ENCODE results near the gene SERINC5.

SERINC5 gene

DNA sequence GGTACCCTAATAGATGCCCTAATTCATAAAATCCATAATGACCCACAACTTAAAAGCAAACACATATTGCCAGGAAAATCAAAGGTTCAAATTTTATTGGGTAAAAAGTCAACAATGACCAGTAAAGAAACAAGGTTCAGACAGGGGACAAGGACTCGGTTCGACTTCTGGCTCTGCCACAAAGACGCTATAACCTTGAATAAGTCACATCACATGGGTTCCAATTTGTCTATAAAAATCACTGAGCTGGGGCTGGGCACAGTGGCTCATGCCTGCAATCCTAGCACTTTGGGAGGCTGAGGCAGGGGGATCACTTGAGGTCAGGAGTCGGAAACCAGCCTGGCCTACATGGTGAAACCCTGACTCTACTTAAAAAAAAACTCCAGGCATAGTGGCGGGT lies 80.5 kb downstream of the SERINC5 start:
- Histone ChIP-seq H3K27me3 (ENCODE audit: insufficient read depth, low read length, poor library complexity, severe bottlenecking) (no peaks in the 10 kb centered on the region), H3K36me3 (ENCODE audit: insufficient read depth, low read length) (peaks cover 67% of the 10 kb centered on the region), H3K9ac (ENCODE audit: low read depth, low read length, poor library complexity, severe bottlenecking) (no peak overlapping the region), H3K79me2 (ENCODE audit: insufficient read depth, low read length) (peaks cover 23% of the 10 kb centered on the region), H3K4me3 (ENCODE audit: low read length, poor library complexity, severe bottlenecking) (no peak overlapping the region), H3F3A (ENCODE audit: low read depth) (peaks cover 10% of the 10 kb centered on the region), H3K9me2 (replicated peaks; ENCODE audit: low read depth, low read length) (no peaks in the 10 kb centered on the region), H3K4me1 (ENCODE audit: insufficient read depth, low read length, poor library complexity, severe bottlenecking) (peaks cover 28% of the 10 kb centered on the region), H3K9me3 (ENCODE audit: insufficient read depth, low read depth, low read length) (no peaks in the 10 kb centered on the region), H2AFZ (ENCODE audit: low read length) (no peak overlapping the region), H4K20me1 (ENCODE audit: insufficient read depth, low read length, poor library complexity, severe bottlenecking) (no peaks in the 10 kb centered on the region), H3K4me2 (ENCODE audit: low read depth, low read length, poor library complexity, severe bottlenecking) (no peak overlapping the region)
- no peak for TF ChIP-seq EZH2phosphoT487 (IDR thresholded peaks at IDR 0.05; ENCODE audit: borderline replicate concordance)
- TF ChIP-seq, protein P1, sequence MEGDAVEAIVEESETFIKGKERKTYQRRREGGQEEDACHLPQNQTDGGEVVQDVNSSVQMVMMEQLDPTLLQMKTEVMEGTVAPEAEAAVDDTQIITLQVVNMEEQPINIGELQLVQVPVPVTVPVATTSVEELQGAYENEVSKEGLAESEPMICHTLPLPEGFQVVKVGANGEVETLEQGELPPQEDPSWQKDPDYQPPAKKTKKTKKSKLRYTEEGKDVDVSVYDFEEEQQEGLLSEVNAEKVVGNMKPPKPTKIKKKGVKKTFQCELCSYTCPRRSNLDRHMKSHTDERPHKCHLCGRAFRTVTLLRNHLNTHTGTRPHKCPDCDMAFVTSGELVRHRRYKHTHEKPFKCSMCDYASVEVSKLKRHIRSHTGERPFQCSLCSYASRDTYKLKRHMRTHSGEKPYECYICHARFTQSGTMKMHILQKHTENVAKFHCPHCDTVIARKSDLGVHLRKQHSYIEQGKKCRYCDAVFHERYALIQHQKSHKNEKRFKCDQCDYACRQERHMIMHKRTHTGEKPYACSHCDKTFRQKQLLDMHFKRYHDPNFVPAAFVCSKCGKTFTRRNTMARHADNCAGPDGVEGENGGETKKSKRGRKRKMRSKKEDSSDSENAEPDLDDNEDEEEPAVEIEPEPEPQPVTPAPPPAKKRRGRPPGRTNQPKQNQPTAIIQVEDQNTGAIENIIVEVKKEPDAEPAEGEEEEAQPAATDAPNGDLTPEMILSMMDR (conservative IDR thresholded peaks at IDR 0.05; ENCODE audit: low read length) = no peak

GRCh38 chr5:80174790-80175189 lies 81.1 kb downstream of the SERINC5 start:
- H3K36me3 ChIP-seq (ENCODE audit: insufficient read depth, low read length) = peaks cover 73% of the 10 kb centered on the region
- TF ChIP-seq, protein P1 (conservative IDR thresholded peaks at IDR 0.05; ENCODE audit: low read length) = no peak
- no peak for TF ChIP-seq EZH2phosphoT487 (IDR thresholded peaks at IDR 0.05; ENCODE audit: borderline replicate concordance)
- no peaks in the 10 kb centered on the region for H3K9me3 ChIP-seq (ENCODE audit: insufficient read depth, low read depth, low read length)
- H3F3A ChIP-seq (ENCODE audit: low read depth) = peaks cover 5% of the 10 kb centered on the region
- H3K9me2 ChIP-seq (replicated peaks; ENCODE audit: low read depth, low read length) = no peaks in the 10 kb centered on the region
- H3K9ac ChIP-seq (ENCODE audit: low read depth, low read length, poor library complexity, severe bottlenecking) = no peak overlapping the region
- H3K27me3 ChIP-seq (ENCODE audit: insufficient read depth, low read length, poor library complexity, severe bottlenecking) = no peaks in the 10 kb centered on the region
- no peak overlapping the region for H2AFZ ChIP-seq (ENCODE audit: low read length)
- no peak overlapping the region for H3K4me2 ChIP-seq (ENCODE audit: low read depth, low read length, poor library complexity, severe bottlenecking)
- H3K4me3 ChIP-seq (ENCODE audit: low read length, poor library complexity, severe bottlenecking) = no peak overlapping the region
- peaks cover 22% of the 10 kb centered on the region for H3K4me1 ChIP-seq (ENCODE audit: insufficient read depth, low read length, poor library complexity, severe bottlenecking)
- peaks cover 21% of the 10 kb centered on the region for H3K79me2 ChIP-seq (ENCODE audit: insufficient read depth, low read length)
- H4K20me1 ChIP-seq (ENCODE audit: insufficient read depth, low read length, poor library complexity, severe bottlenecking) = no peaks in the 10 kb centered on the region

- Histone ChIP-seq H3K79me2 (ENCODE audit: insufficient read depth, low read length) (peaks cover 2% of the 10 kb centered on the region), H3K4me2 (ENCODE audit: low read depth, low read length, poor library complexity, severe bottlenecking) (no peak overlapping the region), H3K9me3 (ENCODE audit: insufficient read depth, low read depth, low read length) (no peaks in the 10 kb centered on the region), H2AFZ (ENCODE audit: low read length) (no peak overlapping the region), H3K4me3 (ENCODE audit: low read length, poor library complexity, severe bottlenecking) (no peak overlapping the region), H3K9ac (ENCODE audit: low read depth, low read length, poor library complexity, severe bottlenecking) (no peak overlapping the region), H3K27me3 (ENCODE audit: insufficient read depth, low read length, poor library complexity, severe bottlenecking) (no peaks in the 10 kb centered on the region), H3K4me1 (ENCODE audit: insufficient read depth, low read length, poor library complexity, severe bottlenecking) (peaks cover 4% of the 10 kb centered on the region), H3K36me3 (ENCODE audit: insufficient read depth, low read length) (peaks cover 85% of the 10 kb centered on the region), H4K20me1 (ENCODE audit: insufficient read depth, low read length, poor library complexity, severe bottlenecking) (no peaks in the 10 kb centered on the region), H3K9me2 (replicated peaks; ENCODE audit: low read depth, low read length) (no peaks in the 10 kb centered on the region), H3F3A (ENCODE audit: low read depth) (no peaks in the 10 kb centered on the region)
- TF ChIP-seq, protein P1 (conservative IDR thresholded peaks at IDR 0.05; ENCODE audit: low read length) = no peak
- no peak for TF ChIP-seq EZH2phosphoT487 (IDR thresholded peaks at IDR 0.05; ENCODE audit: borderline replicate concordance)
Observed at GRCh38 chr5:80172067-80172695, 83.7 kb downstream of the SERINC5 start.
